ENCODE results near the gene LRRC27. TPM values are rescaled to one million over a fixed set of nuclear protein-coding genes. Genes with fewer than 3 reads are reported as not detected.

Gene LRRC27
- polyA plus RNA-seq, 1 experiment = 10.5 TPM

- CTCF ChIA-PET = no interaction called here
- H3K36me3 ChIP-seq (ENCODE audit: control insufficient read depth, insufficient read depth, low read length) = no peaks in the 10 kb centered on the region
- POLR2A ChIA-PET = no interaction called here
- no peaks in the 10 kb centered on the region for H3K27me3 ChIP-seq (ENCODE audit: control insufficient read depth, insufficient read depth, low read length)
- H3K4me3 ChIP-seq (ENCODE audit: low read depth, low read length) = no peak overlapping the region
- TF ChIP-seq, protein P1, sequence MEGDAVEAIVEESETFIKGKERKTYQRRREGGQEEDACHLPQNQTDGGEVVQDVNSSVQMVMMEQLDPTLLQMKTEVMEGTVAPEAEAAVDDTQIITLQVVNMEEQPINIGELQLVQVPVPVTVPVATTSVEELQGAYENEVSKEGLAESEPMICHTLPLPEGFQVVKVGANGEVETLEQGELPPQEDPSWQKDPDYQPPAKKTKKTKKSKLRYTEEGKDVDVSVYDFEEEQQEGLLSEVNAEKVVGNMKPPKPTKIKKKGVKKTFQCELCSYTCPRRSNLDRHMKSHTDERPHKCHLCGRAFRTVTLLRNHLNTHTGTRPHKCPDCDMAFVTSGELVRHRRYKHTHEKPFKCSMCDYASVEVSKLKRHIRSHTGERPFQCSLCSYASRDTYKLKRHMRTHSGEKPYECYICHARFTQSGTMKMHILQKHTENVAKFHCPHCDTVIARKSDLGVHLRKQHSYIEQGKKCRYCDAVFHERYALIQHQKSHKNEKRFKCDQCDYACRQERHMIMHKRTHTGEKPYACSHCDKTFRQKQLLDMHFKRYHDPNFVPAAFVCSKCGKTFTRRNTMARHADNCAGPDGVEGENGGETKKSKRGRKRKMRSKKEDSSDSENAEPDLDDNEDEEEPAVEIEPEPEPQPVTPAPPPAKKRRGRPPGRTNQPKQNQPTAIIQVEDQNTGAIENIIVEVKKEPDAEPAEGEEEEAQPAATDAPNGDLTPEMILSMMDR (IDR thresholded peaks at IDR 0.05; ENCODE audit: insufficient read depth, low read depth, low read length) = no peak
- no peak for DNase-seq (ENCODE audit: low read depth)
Measured at GRCh38 chr10:132417257-132417910, 85.4 kb downstream of the LRRC27 start.

GRCh38 chr10:132417957-132418441 is 86.0 kb downstream of the LRRC27 start:
- POLR2A ChIA-PET = no interaction called here
- Histone ChIP-seq H3K27me3 (ENCODE audit: control insufficient read depth, insufficient read depth, low read length) (no peaks in the 10 kb centered on the region), H3K36me3 (ENCODE audit: control insufficient read depth, insufficient read depth, low read length) (no peaks in the 10 kb centered on the region), H3K4me3 (ENCODE audit: low read depth, low read length) (no peak overlapping the region)
- TF ChIP-seq, protein P1 (IDR thresholded peaks at IDR 0.05; ENCODE audit: insufficient read depth, low read depth, low read length) = no peak
- DNase-seq (ENCODE audit: low read depth) = no peak
- CTCF ChIA-PET = no interaction called here

- Histone ChIP-seq H3K27me3 (ENCODE audit: control insufficient read depth, insufficient read depth, low read length) (no peaks in the 10 kb centered on the region), H3K4me3 (ENCODE audit: low read depth, low read length) (no peak overlapping the region), H3K36me3 (ENCODE audit: control insufficient read depth, insufficient read depth, low read length) (no peaks in the 10 kb centered on the region)
- ChIA-PET POLR2A (no interaction called here), CTCF (interaction anchor here (1.1 kb wide), 1 partner anchor 9 kb away, joined by 4 read pairs; no protein-coding TSS in a partner anchor)
- TF ChIP-seq, protein P1 (IDR thresholded peaks at IDR 0.05; ENCODE audit: insufficient read depth, low read depth, low read length) = no peak
- no peak for DNase-seq (ENCODE audit: low read depth)
Measured at GRCh38 chr10:132418527-132419416, 86.8 kb downstream of the LRRC27 start.

GRCh38 chr10:132419538-132420468 is 87.8 kb downstream of the LRRC27 start:
- ChIA-PET POLR2A (no interaction called here), CTCF (interaction anchor here (1.1 kb wide), 1 partner anchor 10 kb away, joined by 4 read pairs; no protein-coding TSS in a partner anchor)
- DNase-seq (ENCODE audit: low read depth) = no peak
- TF ChIP-seq, protein P1 (IDR thresholded peaks at IDR 0.05; ENCODE audit: insufficient read depth, low read depth, low read length) = no peak
- no peak overlapping the region for H3K4me3 ChIP-seq (ENCODE audit: low read depth, low read length)
- no peaks in the 10 kb centered on the region for H3K27me3 ChIP-seq (ENCODE audit: control insufficient read depth, insufficient read depth, low read length)
- H3K36me3 ChIP-seq (ENCODE audit: control insufficient read depth, insufficient read depth, low read length) = no peaks in the 10 kb centered on the region
